HepG2 (cell line): ENCODE measurements around the gene TTC39B. TPM values are rescaled to one million over a fixed set of nuclear protein-coding genes. Genes with fewer than 3 reads are reported as not detected.
A peak's percentile ranks its signal among the peaks of the same experiment; 100 is the strongest.

ENCODE experiments used
- HNRNPUL1 ChIP-seq: fragments of 200-400 bp; formaldehyde crosslinking; IDR thresholded peaks from 2 replicates; pipeline ENCODE4 v1.6.1; 2017; ENCODE audit warnings: low read depth, mild to moderate bottlenecking, low read length, moderate library complexity
- MATR3 ChIP-seq: sonication (generic); formaldehyde crosslinking; IDR thresholded peaks from 2 replicates; pipeline ENCODE4 v1.4.0; 2020; ENCODE audit warnings: missing genetic modification reagents
- MEF2D ChIP-seq: sonication (generic); formaldehyde crosslinking; IDR thresholded peaks from 2 replicates; pipeline ENCODE4 v1.5.1; 2020; ENCODE audit warnings: mild to moderate bottlenecking, missing genetic modification reagents
- MIER3 ChIP-seq: IDR thresholded peaks from 2 replicates; pipeline ENCODE4 v1.6.1; 2016; ENCODE audit warnings: missing compliant biosample characterization, borderline replicate concordance
- TEAD3 ChIP-seq: optimal IDR thresholded peaks from 2 replicates; pipeline ENCODE3; 2016; ENCODE audit warnings: borderline replicate concordance
- XRCC5 ChIP-seq: fragments of 200-400 bp; formaldehyde crosslinking; optimal IDR thresholded peaks from 2 replicates; pipeline ENCODE3; 2017; ENCODE audit warnings: mild to moderate bottlenecking, low read length
- ZMAT3 ChIP-seq: sonication (generic); formaldehyde crosslinking; conservative IDR thresholded peaks from 2 replicates; pipeline ENCODE4 v1.7.0; 2021; ENCODE audit warnings: missing genetic modification reagents
- ZNF205 ChIP-seq: IDR thresholded peaks from 2 replicates; pipeline ENCODE4 v1.6.1; 2018; ENCODE audit warnings: missing biosample characterization, missing genetic modification reagents
- ZNF234 ChIP-seq: sonication (generic); formaldehyde crosslinking; conservative IDR thresholded peaks from 2 replicates; pipeline ENCODE4 v1.5.1; 2020; ENCODE audit warnings: mild to moderate bottlenecking, missing genetic modification reagents
- ZNF235 ChIP-seq: sonication (generic); formaldehyde crosslinking; IDR thresholded peaks from 2 replicates; pipeline ENCODE4 v1.8.1; 2023; ENCODE audit warnings: mild to moderate bottlenecking, missing genetic modification reagents, borderline replicate concordance
- ZNF33B ChIP-seq: sonication (generic); formaldehyde crosslinking; IDR thresholded peaks from 2 replicates; pipeline ENCODE4 v1.5.1; 2020; ENCODE audit warnings: mild to moderate bottlenecking, missing genetic modification reagents
- ZNF383 ChIP-seq: sonication (generic); formaldehyde crosslinking; IDR thresholded peaks from 2 replicates; pipeline ENCODE4 v1.4.0; 2020; ENCODE audit warnings: missing genetic modification reagents, mild to moderate bottlenecking, borderline replicate concordance
- ZNF629 ChIP-seq: sonication (generic); formaldehyde crosslinking; conservative IDR thresholded peaks from 2 replicates; pipeline ENCODE4 v1.5.0; 2020; ENCODE audit warnings: missing genetic modification reagents
- polyA plus RNA-seq, 8 experiments: library from polyadenylated mRNA; depleted of rRNA in 3 of 8; stranded (reverse) in 7 of 8; unstranded in 1 of 8; fragments of >200 nt; fragmentation: Illumina TruSeq in 4 of 8; extraction: Trizol in 4 of 8; gene quantifications; 2 replicates each; pipeline versions ENCODE4 v1.2.1 to v1.2.3, GENCODE V29; 2011 to 2016; ENCODE audit warnings: low read depth in 4 of 8, missing spikeins in 1 of 8, mixed read lengths in 1 of 8; ENCODE audit not compliant: insufficient read depth in 1 of 8
- total RNA-seq, 5 experiments: library from RNA; depleted of rRNA; stranded (reverse); fragments of >200 nt; fragmentation: Illumina TruSeq; extraction: Trizol; gene quantifications; 2 replicates each; pipeline ENCODE4 v1.2.3, GENCODE V29; 2016; ENCODE audit warnings: low read depth in 1 of 5
- TF ChIP-seq, protein P1 (sequence below): sonication (generic); formaldehyde crosslinking; IDR thresholded peaks from 2 replicates; pipeline ENCODE4 v1.8.1; 2023; ENCODE audit warnings: mild to moderate bottlenecking, missing genetic modification reagents
- TF ChIP-seq, protein P2 (sequence below): sonication (generic); formaldehyde crosslinking; IDR thresholded peaks from 2 replicates; pipeline ENCODE4 v1.8.1; 2022; ENCODE audit warnings: low read depth, mild to moderate bottlenecking, missing genetic modification reagents
- TF ChIP-seq, protein P3 (sequence below): IDR thresholded peaks from 2 replicates; pipeline ENCODE4 v1.6.1; 2018; ENCODE audit warnings: missing genetic modification reagents
- TF ChIP-seq, protein P4 (sequence below): sonication (generic); formaldehyde crosslinking; IDR thresholded peaks from 2 replicates; pipeline ENCODE4 v1.8.1; 2022; ENCODE audit warnings: mild to moderate bottlenecking, missing genetic modification reagents
- TF ChIP-seq, protein P5 (sequence below): sonication (generic); formaldehyde crosslinking; IDR thresholded peaks from 2 replicates; pipeline ENCODE4 v1.4.0; 2020; ENCODE audit warnings: mild to moderate bottlenecking, missing genetic modification reagents

TTC39B gene
- total and polyA plus RNA-seq, 2 of the 13 experiments (the other 11 are each of a cell fraction or from before 2014, with no cell fraction given): 14.3 to 19.4 TPM

DNA sequence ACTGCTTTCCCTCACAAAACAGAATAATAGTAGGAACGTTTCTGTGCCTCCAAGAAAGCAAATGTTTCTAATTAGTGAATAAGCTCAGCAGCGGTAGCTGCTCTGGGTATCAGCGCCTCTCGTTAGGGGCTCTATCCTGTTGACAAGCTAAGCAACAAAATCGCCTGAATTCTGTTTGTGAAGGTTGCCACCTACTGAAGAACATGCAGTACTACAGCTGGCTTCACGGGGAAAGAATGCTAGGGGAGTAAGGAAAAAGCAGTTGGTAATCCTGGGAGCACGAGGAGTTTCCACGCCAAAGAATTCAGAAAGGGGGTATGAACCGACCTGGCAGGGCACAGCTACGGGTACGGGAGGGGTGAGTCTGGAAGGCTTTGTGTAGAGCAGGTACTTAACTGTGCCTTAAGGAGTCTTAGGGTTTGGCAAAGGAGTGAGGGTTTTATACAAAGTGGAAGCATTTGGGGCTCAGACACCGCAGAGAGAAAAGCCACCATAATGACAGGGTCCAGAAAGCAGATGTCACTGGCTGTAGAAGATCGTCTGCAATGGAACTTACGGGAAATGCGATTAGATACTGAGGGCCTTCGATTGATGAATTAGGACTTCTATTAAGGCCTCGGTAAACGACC lies 171.7 kb downstream of the TTC39B start (continued):
- no peak for TF ChIP-seq ZNF33B (CRISPR knock-in tag)
- TF ChIP-seq ZNF383 (CRISPR knock-in tag): no peak
- no peak for TF ChIP-seq MATR3 (CRISPR knock-in tag)
- no peak for TF ChIP-seq ZNF629 (CRISPR knock-in tag)
- TF ChIP-seq, protein P1, sequence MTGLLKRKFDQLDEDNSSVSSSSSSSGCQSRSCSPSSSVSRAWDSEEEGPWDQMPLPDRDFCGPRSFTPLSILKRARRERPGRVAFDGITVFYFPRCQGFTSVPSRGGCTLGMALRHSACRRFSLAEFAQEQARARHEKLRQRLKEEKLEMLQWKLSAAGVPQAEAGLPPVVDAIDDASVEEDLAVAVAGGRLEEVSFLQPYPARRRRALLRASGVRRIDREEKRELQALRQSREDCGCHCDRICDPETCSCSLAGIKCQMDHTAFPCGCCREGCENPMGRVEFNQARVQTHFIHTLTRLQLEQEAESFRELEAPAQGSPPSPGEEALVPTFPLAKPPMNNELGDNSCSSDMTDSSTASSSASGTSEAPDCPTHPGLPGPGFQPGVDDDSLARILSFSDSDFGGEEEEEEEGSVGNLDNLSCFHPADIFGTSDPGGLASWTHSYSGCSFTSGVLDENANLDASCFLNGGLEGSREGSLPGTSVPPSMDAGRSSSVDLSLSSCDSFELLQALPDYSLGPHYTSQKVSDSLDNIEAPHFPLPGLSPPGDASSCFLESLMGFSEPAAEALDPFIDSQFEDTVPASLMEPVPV (CRISPR knock-in tag): no peak
- peak; percentile 85 for TF ChIP-seq TEAD3 (CRISPR knock-in tag)
- no peak for TF ChIP-seq MEF2D
- TF ChIP-seq ZNF205: 0 out of 2 replicates have a peak, but pooled peaks have one; percentile 16
- peak; percentile 70 for TF ChIP-seq XRCC5
- TF ChIP-seq ZMAT3 (CRISPR knock-in tag): no peak
- TF ChIP-seq, protein P2, sequence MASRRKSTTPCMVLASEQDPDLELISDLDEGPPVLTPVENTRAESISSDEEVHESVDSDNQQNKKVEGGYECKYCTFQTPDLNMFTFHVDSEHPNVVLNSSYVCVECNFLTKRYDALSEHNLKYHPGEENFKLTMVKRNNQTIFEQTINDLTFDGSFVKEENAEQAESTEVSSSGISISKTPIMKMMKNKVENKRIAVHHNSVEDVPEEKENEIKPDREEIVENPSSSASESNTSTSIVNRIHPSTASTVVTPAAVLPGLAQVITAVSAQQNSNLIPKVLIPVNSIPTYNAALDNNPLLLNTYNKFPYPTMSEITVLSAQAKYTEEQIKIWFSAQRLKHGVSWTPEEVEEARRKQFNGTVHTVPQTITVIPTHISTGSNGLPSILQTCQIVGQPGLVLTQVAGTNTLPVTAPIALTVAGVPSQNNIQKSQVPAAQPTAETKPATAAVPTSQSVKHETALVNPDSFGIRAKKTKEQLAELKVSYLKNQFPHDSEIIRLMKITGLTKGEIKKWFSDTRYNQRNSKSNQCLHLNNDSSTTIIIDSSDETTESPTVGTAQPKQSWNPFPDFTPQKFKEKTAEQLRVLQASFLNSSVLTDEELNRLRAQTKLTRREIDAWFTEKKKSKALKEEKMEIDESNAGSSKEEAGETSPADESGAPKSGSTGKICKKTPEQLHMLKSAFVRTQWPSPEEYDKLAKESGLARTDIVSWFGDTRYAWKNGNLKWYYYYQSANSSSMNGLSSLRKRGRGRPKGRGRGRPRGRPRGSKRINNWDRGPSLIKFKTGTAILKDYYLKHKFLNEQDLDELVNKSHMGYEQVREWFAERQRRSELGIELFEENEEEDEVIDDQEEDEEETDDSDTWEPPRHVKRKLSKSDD: no peak
- no peak for TF ChIP-seq HNRNPUL1
- TF ChIP-seq MIER3 (CRISPR knock-in tag): 0 out of 2 replicates have a peak, but pooled peaks have one; percentile 26
- TF ChIP-seq ZNF234 (CRISPR knock-in tag): no peak
- TF ChIP-seq ZNF235 (CRISPR knock-in tag): no peak
- TF ChIP-seq, protein P3, sequence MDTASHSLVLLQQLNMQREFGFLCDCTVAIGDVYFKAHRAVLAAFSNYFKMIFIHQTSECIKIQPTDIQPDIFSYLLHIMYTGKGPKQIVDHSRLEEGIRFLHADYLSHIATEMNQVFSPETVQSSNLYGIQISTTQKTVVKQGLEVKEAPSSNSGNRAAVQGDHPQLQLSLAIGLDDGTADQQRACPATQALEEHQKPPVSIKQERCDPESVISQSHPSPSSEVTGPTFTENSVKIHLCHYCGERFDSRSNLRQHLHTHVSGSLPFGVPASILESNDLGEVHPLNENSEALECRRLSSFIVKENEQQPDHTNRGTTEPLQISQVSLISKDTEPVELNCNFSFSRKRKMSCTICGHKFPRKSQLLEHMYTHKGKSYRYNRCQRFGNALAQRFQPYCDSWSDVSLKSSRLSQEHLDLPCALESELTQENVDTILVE: peak; percentile 47; the same call in 1 of the 2 replicates
- TF ChIP-seq, protein P4, sequence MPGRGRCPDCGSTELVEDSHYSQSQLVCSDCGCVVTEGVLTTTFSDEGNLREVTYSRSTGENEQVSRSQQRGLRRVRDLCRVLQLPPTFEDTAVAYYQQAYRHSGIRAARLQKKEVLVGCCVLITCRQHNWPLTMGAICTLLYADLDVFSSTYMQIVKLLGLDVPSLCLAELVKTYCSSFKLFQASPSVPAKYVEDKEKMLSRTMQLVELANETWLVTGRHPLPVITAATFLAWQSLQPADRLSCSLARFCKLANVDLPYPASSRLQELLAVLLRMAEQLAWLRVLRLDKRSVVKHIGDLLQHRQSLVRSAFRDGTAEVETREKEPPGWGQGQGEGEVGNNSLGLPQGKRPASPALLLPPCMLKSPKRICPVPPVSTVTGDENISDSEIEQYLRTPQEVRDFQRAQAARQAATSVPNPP (CRISPR knock-in tag): no peak
- TF ChIP-seq, protein P5, sequence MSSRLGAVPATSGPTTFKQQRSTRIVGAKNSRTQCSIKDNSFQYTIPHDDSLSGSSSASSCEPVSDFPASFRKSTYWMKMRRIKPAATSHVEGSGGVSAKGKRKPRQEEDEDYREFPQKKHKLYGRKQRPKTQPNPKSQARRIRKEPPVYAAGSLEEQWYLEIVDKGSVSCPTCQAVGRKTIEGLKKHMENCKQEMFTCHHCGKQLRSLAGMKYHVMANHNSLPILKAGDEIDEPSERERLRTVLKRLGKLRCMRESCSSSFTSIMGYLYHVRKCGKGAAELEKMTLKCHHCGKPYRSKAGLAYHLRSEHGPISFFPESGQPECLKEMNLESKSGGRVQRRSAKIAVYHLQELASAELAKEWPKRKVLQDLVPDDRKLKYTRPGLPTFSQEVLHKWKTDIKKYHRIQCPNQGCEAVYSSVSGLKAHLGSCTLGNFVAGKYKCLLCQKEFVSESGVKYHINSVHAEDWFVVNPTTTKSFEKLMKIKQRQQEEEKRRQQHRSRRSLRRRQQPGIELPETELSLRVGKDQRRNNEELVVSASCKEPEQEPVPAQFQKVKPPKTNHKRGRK: no peak
